H9 (cell line): ENCODE data around the gene TBC1D8. TPM values are rescaled to one million over a fixed set of nuclear protein-coding genes. Genes with fewer than 3 reads are reported as not detected.

Experiments used
- DNase-seq: peaks from one replicate; pipeline ENCODE4 v3.0.0-alpha.2; 2017
- H2AFZ ChIP-seq: one replicate; pipeline ENCODE4 v1.6.1; 2013; ENCODE audit warnings: mild to moderate bottlenecking, low read length, control low read depth, moderate library complexity
- H2AK5ac ChIP-seq: 2 replicates; pipeline ENCODE4 v1.6.1; 2013; ENCODE audit warnings: low read length, control low read depth, mixed read lengths; ENCODE audit not compliant: insufficient read length
- H2BK120ac ChIP-seq: one replicate; pipeline ENCODE4 v1.6.1; 2013; ENCODE audit warnings: low read depth, mild to moderate bottlenecking, low read length, control low read depth, inconsistent platforms; ENCODE audit not compliant: poor library complexity, severe bottlenecking
- H2BK12ac ChIP-seq: 2 replicates; pipeline ENCODE4 v1.6.1; 2013; ENCODE audit warnings: low read length, control low read depth, mixed read lengths, low read depth; ENCODE audit not compliant: insufficient read length
- H2BK15ac ChIP-seq: 2 replicates; pipeline ENCODE4 v1.6.1; 2013; ENCODE audit warnings: low read depth, low read length, control low read depth
- H2BK20ac ChIP-seq: one replicate; pipeline ENCODE4 v1.6.1; 2013; ENCODE audit warnings: low read depth, mild to moderate bottlenecking, low read length, control low read depth, inconsistent platforms; ENCODE audit not compliant: poor library complexity, severe bottlenecking
- H2BK5ac ChIP-seq: 2 replicates; pipeline ENCODE4 v1.6.1; 2013; ENCODE audit warnings: low read length, control low read depth, mixed read lengths; ENCODE audit not compliant: insufficient read length
- H3K14ac ChIP-seq: 2 replicates; pipeline ENCODE4 v1.6.1; 2013; ENCODE audit warnings: low read length, control low read depth; ENCODE audit not compliant: insufficient read depth
- H3K18ac ChIP-seq: 2 replicates; pipeline ENCODE4 v1.6.1; 2013; ENCODE audit warnings: low read depth, mild to moderate bottlenecking, mixed read lengths, low read length, control low read depth; ENCODE audit not compliant: insufficient read length
- H3K23ac ChIP-seq: 2 replicates; pipeline ENCODE4 v1.6.1; 2013; ENCODE audit warnings: low read length, control low read depth, mixed read lengths, low read depth; ENCODE audit not compliant: insufficient read length
- H3K23me2 ChIP-seq: 2 replicates; pipeline ENCODE4 v1.6.1; 2013; ENCODE audit warnings: low read depth, mild to moderate bottlenecking, mixed read lengths, low read length, control low read depth; ENCODE audit not compliant: insufficient read length, poor library complexity, severe bottlenecking
- H3K27ac ChIP-seq: 2 replicates; pipeline ENCODE4 v1.5.1; 2013; ENCODE audit warnings: low read length, control low read depth, mixed read lengths, low read depth; ENCODE audit not compliant: insufficient read length
- H3K27me3 ChIP-seq: 2 replicates; pipeline ENCODE4 v1.6.1; 2013; ENCODE audit warnings: low read length, control low read depth, inconsistent platforms; ENCODE audit not compliant: insufficient read depth
- H3K4ac ChIP-seq: 2 replicates; pipeline ENCODE4 v1.6.1; 2013; ENCODE audit warnings: low read depth, mild to moderate bottlenecking, control low read depth, inconsistent platforms, low read length, moderate library complexity
- H3K4me1 ChIP-seq: 2 replicates; pipeline ENCODE4 v1.6.1; 2013; ENCODE audit warnings: low read length, control low read depth, inconsistent platforms; ENCODE audit not compliant: insufficient read depth
- H3K4me2 ChIP-seq: 2 replicates; pipeline ENCODE4 v1.6.1; 2013; ENCODE audit warnings: low read length, control low read depth, mixed read lengths; ENCODE audit not compliant: insufficient read length, insufficient read depth
- H3K56ac ChIP-seq: 2 replicates; pipeline ENCODE4 v1.6.1; 2013; ENCODE audit warnings: low read depth, mild to moderate bottlenecking, mixed read lengths, low read length, control low read depth; ENCODE audit not compliant: insufficient read length
- H3K79me1 ChIP-seq: 2 replicates; pipeline ENCODE4 v1.6.1; 2013; ENCODE audit warnings: low read depth, mild to moderate bottlenecking, moderate library complexity, low read length, control low read depth, inconsistent platforms; ENCODE audit not compliant: insufficient read depth, poor library complexity, severe bottlenecking
- H3K79me2 ChIP-seq: 2 replicates; pipeline ENCODE4 v1.6.1; 2013; ENCODE audit warnings: low read length, control low read depth, inconsistent platforms; ENCODE audit not compliant: insufficient read depth
- H3K9ac ChIP-seq: 2 replicates; pipeline ENCODE4 v1.6.1; 2013; ENCODE audit warnings: low read length, control low read depth, mixed read lengths; ENCODE audit not compliant: insufficient read length; ENCODE audit errors: extremely low read depth
- H3K9me3 ChIP-seq: one replicate; pipeline ENCODE4 v1.6.1; 2013; ENCODE audit warnings: low read depth, low read length, inconsistent platforms; ENCODE audit not compliant: control insufficient read depth
- H3T11ph ChIP-seq: one replicate; pipeline ENCODE4 v1.6.1; 2013; ENCODE audit warnings: mild to moderate bottlenecking, low read length, control low read depth, inconsistent platforms
- H4K20me1 ChIP-seq: one replicate; pipeline ENCODE4 v1.6.1; 2013; ENCODE audit not compliant: control insufficient read depth, insufficient read length, insufficient read depth
- H4K5ac ChIP-seq: 2 replicates; pipeline ENCODE4 v1.6.1; 2013; ENCODE audit warnings: low read depth, mild to moderate bottlenecking, mixed read lengths, low read length, control low read depth; ENCODE audit not compliant: insufficient read length
- H4K8ac ChIP-seq: replicated peaks from 2 replicates; pipeline ENCODE4 v1.6.1; 2013; ENCODE audit warnings: low read length, control low read depth, mixed read lengths, low read depth; ENCODE audit not compliant: insufficient read length
- H4K91ac ChIP-seq: 2 replicates; pipeline ENCODE4 v1.6.1; 2013; ENCODE audit warnings: low read depth, mild to moderate bottlenecking, moderate library complexity, mixed read lengths, low read length, control low read depth; ENCODE audit not compliant: insufficient read length
- H3K27ac Mint-ChIP-seq, 3 experiments: 2 replicates in 2 of 3; 3 replicates in 1 of 3; pipeline ENCODE4 v1.8.0; 2020 to 2021; ENCODE audit warnings: mixed read lengths in 3 of 3, mild to moderate bottlenecking in 1 of 3, moderate library complexity in 1 of 3
- H3K27me3 Mint-ChIP-seq: 2 replicates; pipeline ENCODE4 v1.8.0; 2021; ENCODE audit warnings: low read depth, mild to moderate bottlenecking, moderate library complexity, mixed read lengths
- H3K36me3 Mint-ChIP-seq, 3 experiments: 2 replicates in 2 of 3; 3 replicates in 1 of 3; pipeline ENCODE4 v1.8.0; 2020 to 2021; ENCODE audit warnings: low read depth in 3 of 3, mixed read lengths in 3 of 3; ENCODE audit not compliant: insufficient read depth in 1 of 3
- H3K4me1 Mint-ChIP-seq, 2 experiments: 2 replicates each; pipeline ENCODE4 v1.8.0; 2020; ENCODE audit warnings: mixed read lengths in 2 of 2
- H3K4me3 Mint-ChIP-seq, 2 experiments: 2 replicates in 1 of 2; 3 replicates in 1 of 2; pipeline ENCODE4 v1.8.0; 2020 to 2021; ENCODE audit warnings: mild to moderate bottlenecking in 2 of 2, mixed read lengths in 2 of 2, moderate library complexity in 1 of 2
- H3K9me3 Mint-ChIP-seq, 2 experiments: 2 replicates in 1 of 2; 3 replicates in 1 of 2; pipeline ENCODE4 v1.8.0; 2020; ENCODE audit warnings: mild to moderate bottlenecking in 2 of 2, mixed read lengths in 2 of 2, moderate library complexity in 1 of 2
- CTCF ChIP-seq: fragments of 200-600 bp; sonication (generic); conservative IDR thresholded peaks from 3 replicates; pipeline ENCODE4 v1.8.0; 2021; ENCODE audit warnings: antibody characterized with exemption, mild to moderate bottlenecking
- WGBS: extraction: QIAGEN DNeasy Blood & Tissue Kit; methylation state at CpG from one replicate; pipeline ENCODE4 v1.1.7; 2013; ENCODE audit warnings: missing lambda C conversion rate, low lambda C conversion rate, mixed read lengths; ENCODE audit not compliant: insufficient read length; ENCODE audit errors: extremely low coverage; 5-methylcytosine and 5-hydroxymethylcytosine counted together
- total RNA-seq: library from RNA; stranded (reverse); gene quantifications from 2 replicates; pipeline ENCODE4 v1.2.1, GENCODE V29; 2021

TBC1D8 gene
- total RNA-seq, 1 experiment from 2014 or later, result 16.6 TPM

- Mint-ChIP-seq H3K4me3 (no peak overlapping the region), H3K36me3 (peaks cover 27 to 50% (median 31%) of the 10 kb centered on the region in 3 experiments), H3K9me3 (peaks cover 0 to 6% of the 10 kb centered on the region in 2 experiments; a peak in 1 of 5 replicates), H3K27me3 (no peaks in the 10 kb centered on the region; the same call in 1 of the 2 replicates), H3K4me1 (peaks cover 14 to 20% of the 10 kb centered on the region in 2 experiments), H3K27ac (peak overlapping the region in 2 of 3 experiments; percentile 26 to 72; a peak in 3 of 7 replicates)
- no peak overlapping the region for H2BK12ac ChIP-seq
- H2BK15ac ChIP-seq, result no peak overlapping the region
- no peaks in the 10 kb centered on the region for H3K9me3 ChIP-seq
- H2BK5ac ChIP-seq, result no peak overlapping the region
- H4K91ac ChIP-seq, result no peak overlapping the region
- no peak overlapping the region for H2AK5ac ChIP-seq
- no peak overlapping the region for H3K4me2 ChIP-seq
- no peak overlapping the region for H3K4ac ChIP-seq
- H3T11ph ChIP-seq, result no peak overlapping the region
- no peaks in the 10 kb centered on the region for H3K27me3 ChIP-seq
- no peak for TF ChIP-seq CTCF
- H3K23me2 ChIP-seq, result no peaks in the 10 kb centered on the region
- no peak overlapping the region for H3K9ac ChIP-seq
- H3K79me1 ChIP-seq, result no peaks in the 10 kb centered on the region
- H3K27ac ChIP-seq, result no peak overlapping the region
- H2AFZ ChIP-seq, result no peak overlapping the region
- no peak overlapping the region for H4K5ac ChIP-seq
- no CpG with 5 or more reads among the region's 6 CpGs for whole genome bisulfite sequencing
- H4K8ac ChIP-seq, result no peak overlapping the region
- H3K79me2 ChIP-seq, result no peaks in the 10 kb centered on the region
- no peak overlapping the region for H3K18ac ChIP-seq
- H3K4me1 ChIP-seq, result no peaks in the 10 kb centered on the region
- no peak overlapping the region for H2BK20ac ChIP-seq
- no peak overlapping the region for H3K23ac ChIP-seq
- H4K20me1 ChIP-seq, result no peaks in the 10 kb centered on the region
- DNase-seq, result no peak
- H3K14ac ChIP-seq, result no peak overlapping the region
- H2BK120ac ChIP-seq, result no peak overlapping the region
- H3K56ac ChIP-seq, result no peak overlapping the region
These were observed 125.6 kb downstream of the TBC1D8 start for GRCh38 chr2:101025561-101025960.
